Activated CD4-positive, CD25-positive, alpha-beta regulatory T cell treated with anti-CD3 and anti-CD28 coated beads, Interleukin-2, amount 50 U/mL, for 72 hours (primary cell): ENCODE data around the gene KRT16.
"Not testable (repeated sequence)": the region's sequence is repeated elsewhere in the genome, so short reads cannot be mapped to it uniquely, and the experiment has no call there.

Experiments used
- DNase-seq: peaks from one replicate; pipeline ENCODE4 v3.0.0; 2021

The KRT16 gene

GRCh38 chr17:41614098-41614497 lies 1.5 kb upstream of the KRT16 start:
- DNase-seq, result no peak

DNA sequence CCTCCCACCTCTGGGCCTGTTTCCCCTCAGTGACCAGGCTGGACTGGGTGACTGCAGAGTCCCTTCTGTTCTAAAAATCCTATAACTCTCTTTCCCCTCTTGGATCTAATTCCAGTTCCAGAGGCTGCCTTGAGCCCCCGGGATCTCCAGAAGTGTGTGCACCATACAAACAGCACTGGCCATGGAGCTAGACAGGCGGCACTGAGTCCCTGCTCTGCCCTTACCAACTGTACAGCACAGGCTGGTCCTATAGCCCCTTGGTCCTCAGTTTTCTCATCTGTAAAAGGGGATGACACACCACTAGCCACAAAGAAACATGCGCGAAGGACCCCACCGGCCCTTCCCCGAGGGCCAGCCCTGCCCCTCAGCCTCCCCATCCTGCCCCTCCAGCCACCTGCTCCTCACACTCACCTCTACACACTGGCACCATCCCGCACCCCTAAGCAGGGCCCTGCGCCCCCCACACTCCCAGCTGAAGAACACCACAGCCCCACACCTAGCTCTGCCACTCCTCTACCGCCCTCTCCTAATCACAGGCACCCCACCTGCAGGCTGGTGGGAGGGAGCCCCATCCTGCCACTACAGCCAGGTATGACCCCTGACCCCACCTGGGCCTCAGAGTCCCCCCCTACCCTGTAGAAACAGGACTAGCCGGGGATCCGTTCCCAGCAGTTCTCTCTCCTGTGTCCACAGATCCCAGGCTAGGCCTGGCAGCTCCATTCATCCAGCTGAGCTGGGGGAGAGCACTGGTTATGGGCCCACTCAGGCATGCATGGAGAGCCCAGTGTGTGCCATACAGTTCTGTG lies 913 bp upstream of the KRT16 start:
- DNase-seq, result no peak

DNA sequence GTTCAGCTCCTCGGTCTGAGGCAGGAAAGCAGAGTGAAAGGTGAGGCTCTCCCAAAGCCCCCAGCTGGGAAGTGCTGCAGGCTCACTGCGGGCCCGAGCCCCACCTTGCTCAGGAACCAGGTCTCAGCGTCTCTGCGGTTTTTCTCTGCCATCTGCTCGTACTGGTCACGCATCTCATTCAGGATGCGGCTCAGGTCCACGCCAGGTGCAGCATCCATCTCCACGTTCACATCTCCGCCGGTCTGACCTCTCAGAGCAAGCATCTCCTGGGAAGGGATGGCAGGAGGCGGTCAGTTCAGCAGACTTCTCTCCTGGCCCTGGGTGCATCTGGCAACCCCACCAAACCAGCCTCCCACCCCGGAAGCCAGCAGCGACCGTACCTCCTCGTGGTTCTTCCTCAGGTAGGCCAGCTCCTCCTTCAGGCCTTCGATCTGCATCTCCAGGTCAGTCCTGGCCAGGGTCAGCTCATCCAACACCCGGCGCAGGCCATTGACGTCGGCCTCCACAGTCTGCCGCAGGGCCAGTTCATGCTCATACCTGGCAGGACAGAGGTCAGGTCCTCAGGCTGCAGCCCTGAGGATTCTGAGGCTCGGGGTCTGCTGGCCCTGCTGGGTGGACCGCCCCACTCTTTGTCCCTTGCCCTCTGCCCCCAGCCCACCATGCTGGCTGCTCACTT lies 1.5 kb downstream of the KRT16 start:
- DNase-seq, result no peak

DNA sequence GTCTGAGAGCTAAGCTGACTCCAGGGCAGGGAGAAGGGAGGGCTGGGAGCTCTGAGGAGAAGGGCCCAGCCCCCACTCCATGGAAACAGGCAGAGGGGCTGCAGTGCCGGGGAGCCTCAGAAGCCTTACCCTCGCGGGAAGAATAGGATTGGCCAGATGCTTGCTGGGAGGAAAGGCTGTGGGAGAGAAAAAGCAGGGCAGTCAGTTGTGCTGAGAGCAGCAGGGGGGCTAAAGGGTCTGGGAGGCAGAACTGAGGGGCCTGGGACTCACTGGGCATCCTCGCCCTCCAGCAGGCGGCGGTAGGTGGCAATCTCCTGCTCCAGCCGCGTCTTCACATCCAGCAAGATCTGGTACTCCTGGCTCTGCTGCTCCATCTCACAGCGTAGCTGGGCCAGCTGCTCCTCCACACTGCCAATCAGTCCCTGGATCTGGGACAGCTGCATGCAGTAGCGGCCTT lies 2.5 kb downstream of the KRT16 start:
- DNase-seq, result not testable (repeated sequence)

DNA sequence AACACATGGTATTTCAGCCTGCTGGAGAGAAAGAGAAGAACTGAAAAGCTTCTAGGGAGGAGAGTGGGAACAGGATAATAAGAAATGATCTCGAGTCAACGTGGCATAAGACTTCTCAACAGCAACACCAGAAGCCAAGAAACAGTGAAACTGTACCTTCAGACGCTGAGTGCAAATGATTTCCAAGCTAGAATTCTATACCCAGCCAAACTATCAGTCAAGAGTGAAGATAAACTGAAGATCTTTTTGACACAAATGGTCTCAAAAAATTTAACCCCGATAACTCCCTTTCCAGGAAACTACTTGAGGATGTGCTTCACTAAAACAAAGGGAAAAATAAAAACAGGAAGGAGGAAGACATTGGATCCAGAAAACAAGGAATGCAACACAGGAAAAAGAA lies 5.6 kb downstream of the KRT16 start:
- not testable (repeated sequence) for DNase-seq

DNA sequence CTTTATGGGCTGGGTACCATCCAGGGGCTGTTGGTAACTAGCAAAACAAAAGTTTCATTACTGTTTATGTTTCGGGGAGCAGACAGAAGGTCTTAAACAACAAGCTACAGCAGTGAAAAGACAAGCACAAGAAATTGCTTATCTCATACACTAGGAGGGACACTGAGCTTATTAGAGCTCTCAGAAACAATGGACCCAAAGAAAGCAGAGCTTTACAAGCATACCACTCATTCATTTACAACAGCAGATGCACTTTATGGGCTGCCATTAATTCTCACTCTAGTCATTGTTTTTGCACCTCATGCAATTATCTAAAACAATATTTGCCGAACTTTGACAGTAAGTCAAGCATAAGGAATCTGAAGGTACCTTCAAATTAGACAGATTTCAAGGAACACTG lies 10.0 kb downstream of the KRT16 start:
- DNase-seq, result no peak

GRCh38 chr17:41600318-41600717 lies 12.2 kb downstream of the KRT16 start:
- no peak for DNase-seq

DNA sequence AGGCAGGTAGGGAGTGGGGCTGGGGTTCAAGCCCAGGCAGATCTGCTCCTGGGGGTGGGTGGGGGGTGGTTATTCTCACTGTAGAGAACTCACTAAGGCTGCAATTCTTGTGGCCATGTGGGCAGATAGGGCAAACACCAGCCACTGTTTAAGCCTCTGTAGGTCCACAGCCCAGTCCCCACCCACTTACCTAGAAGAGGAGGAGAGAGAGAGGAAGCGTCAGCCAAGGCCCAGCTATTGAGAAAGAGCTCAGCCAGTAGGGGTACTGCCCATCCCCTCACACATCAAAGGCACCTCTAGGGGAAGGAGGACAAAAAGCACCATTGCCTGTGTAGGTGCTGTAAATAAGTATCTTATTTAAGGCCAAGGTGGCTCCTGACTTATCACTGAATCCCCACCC lies 12.9 kb downstream of the KRT16 start:
- no peak for DNase-seq

DNA sequence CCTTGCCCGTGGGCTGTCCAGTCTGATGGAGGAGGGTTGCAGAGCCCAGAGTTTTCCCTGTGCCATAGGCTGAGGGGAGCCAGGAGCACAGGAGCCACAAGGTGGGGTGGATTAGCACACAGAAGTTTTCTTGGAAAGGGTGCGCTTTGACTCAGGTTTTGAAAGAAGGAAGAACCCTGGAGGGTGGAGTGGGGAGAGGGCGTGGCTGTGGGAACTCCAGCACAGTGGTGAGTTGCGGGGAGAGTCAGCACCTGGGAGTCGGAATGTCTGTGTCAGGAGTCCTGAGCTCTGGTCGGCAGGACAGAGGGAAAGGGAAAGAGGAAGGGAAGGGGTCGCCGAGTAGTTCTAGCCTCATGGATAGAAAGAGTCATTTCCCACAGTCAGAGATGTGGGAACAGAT lies 17.0 kb downstream of the KRT16 start:
- DNase-seq, result no peak

DNA sequence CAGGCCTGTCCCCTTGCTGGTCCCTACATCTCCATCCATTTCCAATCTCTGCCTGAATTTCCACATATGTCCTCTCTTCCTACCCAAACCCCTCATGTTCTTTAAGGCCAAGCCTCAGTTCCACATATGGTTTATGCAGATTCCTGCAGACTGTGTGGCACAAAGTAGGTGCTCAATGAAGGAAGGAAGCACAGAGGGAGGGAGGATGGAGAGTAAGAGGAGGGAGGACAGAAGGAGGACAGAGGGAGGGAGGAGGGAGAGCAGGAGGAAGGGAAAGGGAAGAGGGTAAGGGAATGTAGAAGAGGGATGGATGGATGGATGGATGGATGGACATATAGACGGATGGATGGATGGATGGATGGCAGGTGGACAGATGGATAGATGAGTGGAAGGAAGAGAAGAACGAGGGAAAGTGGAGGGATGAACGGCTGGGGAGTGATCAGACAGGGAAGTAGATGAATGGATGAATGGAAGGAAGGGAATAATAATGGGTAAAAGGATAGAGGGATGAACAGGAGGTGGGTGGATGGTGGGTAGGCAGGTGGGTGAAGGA lies 18.1 kb downstream of the KRT16 start:
- DNase-seq, result no peak

DNA sequence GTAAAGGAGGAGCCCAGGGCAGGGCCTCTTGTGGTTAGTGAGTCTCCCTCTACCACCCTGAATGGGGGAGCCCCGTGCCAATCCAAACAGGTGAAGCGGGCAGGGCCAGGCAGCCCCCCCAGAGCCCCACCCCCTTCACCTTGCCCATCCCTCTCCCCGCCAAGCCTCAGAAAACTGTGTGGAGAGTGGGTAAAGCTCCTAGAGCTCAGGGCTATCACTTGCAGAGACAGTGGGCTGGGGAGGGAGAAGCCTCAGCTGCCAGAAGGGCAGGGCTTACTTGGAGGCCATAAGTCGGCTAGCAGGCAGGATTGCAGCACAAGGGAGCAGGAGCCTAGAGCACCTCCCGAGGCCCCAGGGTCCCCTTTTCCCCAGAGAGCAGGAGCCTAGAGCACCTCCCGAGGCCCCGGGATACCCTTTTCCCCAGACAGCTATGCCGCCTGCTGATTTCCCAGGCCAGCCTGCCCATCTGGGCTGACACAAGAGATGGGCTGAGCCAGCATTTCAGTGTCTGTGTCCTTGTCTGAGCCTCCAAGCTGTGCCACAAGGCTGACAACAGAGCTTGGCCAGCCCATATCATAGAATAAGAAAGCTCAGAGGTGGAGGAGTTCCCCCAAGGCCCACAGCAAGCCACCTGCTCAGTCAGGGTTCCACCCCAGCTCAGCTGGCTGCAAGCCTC lies 19.1 kb downstream of the KRT16 start:
- no peak for DNase-seq

- no peak for DNase-seq
Observed at GRCh38 chr17:41592601-41593305, 19.8 kb downstream of the KRT16 start.

DNA sequence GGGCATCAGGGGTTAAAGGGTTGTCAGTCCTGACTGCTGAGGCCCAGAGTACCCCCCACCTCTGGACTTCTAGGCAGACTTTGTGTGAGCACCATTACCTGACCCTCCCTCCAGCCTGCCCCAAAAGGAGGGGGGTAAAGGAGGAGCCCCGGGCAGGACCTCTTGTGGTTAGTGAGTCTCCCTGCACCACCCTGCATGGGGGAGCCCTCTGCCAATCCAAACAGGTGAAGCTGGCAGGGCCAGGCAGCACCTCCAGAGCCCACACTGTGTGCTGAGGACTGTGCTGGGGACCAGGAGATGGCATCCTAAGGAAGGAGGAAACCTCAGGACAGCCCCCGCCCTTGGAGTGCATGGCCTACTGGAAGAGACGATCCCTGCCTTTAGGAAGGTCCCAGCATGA lies 23.3 kb downstream of the KRT16 start:
- DNase-seq, result peak; percentile 17

- DNase-seq, result peak; percentile 12
Observed at GRCh38 chr17:41588126-41588810, 24.3 kb downstream of the KRT16 start.

DNA sequence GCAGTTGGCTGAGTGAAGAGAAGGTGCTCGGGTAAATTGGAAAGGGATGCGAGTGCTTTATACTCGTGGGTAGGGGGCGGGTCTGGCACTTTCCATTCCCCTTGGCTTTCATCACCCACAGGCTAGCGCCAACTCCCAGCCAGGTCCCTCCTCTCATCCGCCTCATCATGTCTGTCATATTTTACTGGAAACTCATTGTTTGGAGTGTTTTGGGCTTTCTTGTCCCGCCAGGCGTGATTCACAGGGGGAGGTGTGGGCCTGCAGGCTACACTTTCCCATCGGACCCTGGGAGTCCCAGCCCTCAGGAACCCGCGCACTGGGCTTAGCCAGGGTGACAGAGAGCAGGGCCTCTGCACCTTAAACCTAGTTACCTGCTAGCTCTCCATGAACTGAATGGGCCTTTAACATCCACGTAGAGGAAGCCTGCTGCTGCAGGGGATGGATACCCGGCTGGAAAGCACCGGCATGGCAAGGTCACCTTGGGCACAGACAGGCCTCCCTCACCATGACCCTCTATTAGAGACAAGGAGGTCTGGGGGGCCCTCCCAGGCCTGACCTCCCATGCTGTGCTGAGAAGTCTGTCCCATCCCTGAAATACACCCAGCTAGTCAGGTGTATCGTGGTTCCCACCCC lies 25.6 kb downstream of the KRT16 start, which contains the start of gene KRT14:
TSS of gene KRT14 (minus strand) at position 33 of the 633 bp plus-strand sequence. CDS start 61 bp downstream, outside the sequence.
- DNase-seq, result peak; percentile 12

GRCh38 chr17:41585301-41586056 lies 27.1 kb downstream of the KRT16 start:
- peak; percentile 8 for DNase-seq

DNA sequence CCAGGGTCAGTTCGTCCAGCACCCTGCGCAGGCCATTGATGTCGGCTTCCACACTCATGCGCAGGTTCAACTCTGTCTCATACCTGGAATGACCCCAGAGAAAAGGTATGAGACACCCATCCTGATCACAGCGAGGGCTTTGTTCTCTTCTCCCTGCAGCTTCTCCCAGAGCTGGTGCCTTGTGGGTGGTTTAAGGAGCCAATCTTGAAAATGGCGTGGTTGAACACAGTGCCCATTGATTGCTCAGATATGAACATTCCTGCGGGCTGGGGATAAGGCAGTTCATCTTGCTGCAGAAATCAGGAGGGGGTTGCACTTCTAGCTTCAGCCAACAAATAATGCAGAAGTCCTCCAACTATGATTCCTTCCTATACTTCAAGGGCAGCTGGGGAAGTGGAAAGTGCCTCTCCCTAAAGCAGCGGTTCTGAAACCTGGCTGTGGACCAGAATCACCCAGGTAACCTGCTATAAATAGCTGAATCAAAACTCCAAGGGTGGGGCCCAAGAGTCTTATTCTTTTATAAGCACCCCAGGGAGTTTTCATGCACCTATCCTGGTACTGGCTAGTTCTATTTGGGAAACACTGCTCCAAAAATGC lies 28.1 kb downstream of the KRT16 start:
- DNase-seq, result not testable (repeated sequence)

DNA sequence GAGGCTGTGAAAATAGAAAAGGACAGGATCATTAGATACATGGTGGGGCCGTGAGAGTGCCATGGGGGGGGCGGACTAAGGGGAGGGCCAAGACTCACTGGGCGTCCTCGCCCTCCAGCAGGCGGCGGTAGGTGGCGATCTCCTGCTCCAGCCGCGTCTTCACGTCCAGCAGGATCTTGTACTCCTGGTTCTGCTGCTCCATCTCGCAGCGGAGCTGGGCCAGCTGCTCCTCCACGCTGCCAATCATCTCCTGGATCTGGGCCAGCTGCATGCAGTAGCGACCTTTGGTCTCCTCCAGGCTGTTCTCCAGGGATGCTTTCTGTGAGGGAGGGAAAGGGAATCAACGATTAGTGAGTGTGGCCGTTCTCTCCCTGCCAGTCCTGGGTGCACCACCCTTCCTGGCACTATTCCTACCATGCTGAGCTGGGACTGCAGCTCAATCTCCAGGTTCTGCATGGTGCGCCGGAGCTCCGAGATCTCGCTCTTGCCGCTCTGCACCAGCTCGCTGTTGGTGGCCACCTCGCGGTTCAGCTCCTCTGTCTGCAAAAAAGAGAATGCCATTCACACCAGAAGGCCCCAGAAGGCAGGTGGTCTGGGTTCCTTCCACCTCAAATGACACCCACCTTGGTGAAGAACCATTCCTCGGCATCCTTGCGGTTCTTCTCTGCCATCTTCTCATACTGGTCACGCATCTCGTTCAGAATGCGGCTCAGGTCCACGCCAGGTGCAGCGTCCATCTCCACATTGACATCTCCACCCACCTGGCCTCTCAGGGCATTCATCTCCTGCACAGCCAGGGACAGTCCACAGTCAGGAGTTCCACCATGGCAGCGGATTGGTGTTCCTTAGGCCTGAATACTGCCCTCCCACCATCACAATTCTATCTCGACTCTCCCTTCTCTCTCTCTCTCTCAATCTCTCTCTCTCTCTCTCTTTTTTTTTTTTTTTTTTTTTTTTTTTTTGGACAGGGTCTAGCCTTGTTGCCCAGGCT lies 29.1 kb downstream of the KRT16 start:
- DNase-seq, result no peak
